Neuronal stem cell (in vitro differentiated cells): ENCODE data around the gene CST6.

ENCODE experiments used
- DNase-seq: peaks from one replicate; pipeline ENCODE4 v3.0.0-alpha.2; 2013; ENCODE audit warnings: low spot score
- H2AFZ ChIP-seq: one replicate; pipeline ENCODE4 v1.6.1; 2013; ENCODE audit warnings: mild to moderate bottlenecking, low read length, inconsistent platforms
- H2AK5ac ChIP-seq: 2 replicates; pipeline ENCODE4 v1.6.1; 2013; ENCODE audit warnings: low read depth, mild to moderate bottlenecking, inconsistent platforms, low read length, moderate library complexity, mixed read lengths
- H2BK120ac ChIP-seq: 2 replicates; pipeline ENCODE4 v1.6.1; 2013; ENCODE audit warnings: low read depth, mild to moderate bottlenecking, inconsistent platforms, low read length, moderate library complexity, mixed read lengths
- H2BK12ac ChIP-seq: one replicate; pipeline ENCODE4 v1.6.1; 2013; ENCODE audit warnings: low read length, inconsistent platforms
- H2BK15ac ChIP-seq: 2 replicates; pipeline ENCODE4 v1.6.1; 2013; ENCODE audit warnings: mild to moderate bottlenecking, low read length, inconsistent platforms, mixed read lengths
- H2BK5ac ChIP-seq: one replicate; pipeline ENCODE4 v1.6.1; 2013; ENCODE audit warnings: inconsistent platforms, mild to moderate bottlenecking, low read length, moderate library complexity
- H3K14ac ChIP-seq: one replicate; pipeline ENCODE4 v1.6.1; 2013; ENCODE audit warnings: low read length, inconsistent platforms
- H3K18ac ChIP-seq: 2 replicates; pipeline ENCODE4 v1.6.1; 2013; ENCODE audit warnings: low read length, inconsistent platforms
- H3K23ac ChIP-seq: 2 replicates; pipeline ENCODE4 v1.6.1; 2013; ENCODE audit warnings: low read depth, mild to moderate bottlenecking, mixed read lengths, low read length, inconsistent platforms; ENCODE audit not compliant: poor library complexity
- H3K27ac ChIP-seq: replicated peaks from 3 replicates; pipeline ENCODE4 v1.5.1; 2013; ENCODE audit warnings: low read length, inconsistent platforms
- H3K27me3 ChIP-seq, 3 experiments: 2 replicates each; pipeline ENCODE4 v1.6.1; 2013; ENCODE audit warnings: low read length in 3 of 3, mild to moderate bottlenecking in 2 of 3, inconsistent platforms in 1 of 3, low read depth in 1 of 3, mixed read lengths in 1 of 3, moderate library complexity in 1 of 3; ENCODE audit not compliant: control insufficient read depth in 3 of 3, insufficient read depth in 3 of 3
- H3K36me3 ChIP-seq, 2 donors: replicated peaks in 1 of 2; 2 replicates each; pipeline ENCODE4 v1.6.1; 2013; ENCODE audit warnings: low read length in 2 of 2; ENCODE audit not compliant: control insufficient read depth in 2 of 2, insufficient read depth in 2 of 2
- H3K4ac ChIP-seq: 2 replicates; pipeline ENCODE4 v1.6.1; 2013; ENCODE audit warnings: inconsistent platforms, mild to moderate bottlenecking, low read length, moderate library complexity
- H3K4me1 ChIP-seq, 2 donors: 1 replicate in 1 of 2; 2 replicates in 1 of 2; pipeline ENCODE4 v1.6.1; 2013; ENCODE audit warnings: low read length in 2 of 2, low read depth in 1 of 2; ENCODE audit not compliant: control insufficient read depth in 2 of 2, insufficient read depth in 1 of 2
- H3K4me2 ChIP-seq: one replicate; pipeline ENCODE4 v1.6.1; 2013; ENCODE audit warnings: mild to moderate bottlenecking, low read length, inconsistent platforms; ENCODE audit not compliant: insufficient read depth, poor library complexity, severe bottlenecking
- H3K4me3 ChIP-seq, 2 donors: 2 replicates each; pipeline ENCODE4 v1.5.1; 2013; ENCODE audit warnings: low read length in 2 of 2, mild to moderate bottlenecking in 2 of 2, inconsistent platforms in 1 of 2, moderate library complexity in 1 of 2
- H3K79me1 ChIP-seq: one replicate; pipeline ENCODE4 v1.6.1; 2013; ENCODE audit warnings: low read depth, mild to moderate bottlenecking, inconsistent platforms, low read length, moderate library complexity
- H3K9ac ChIP-seq: one replicate; pipeline ENCODE4 v1.6.1; 2013; ENCODE audit warnings: mild to moderate bottlenecking, low read depth, low read length, inconsistent platforms; ENCODE audit not compliant: poor library complexity
- H3K9me3 ChIP-seq, 2 donors: replicated peaks in 1 of 2; 2 replicates each; pipeline versions ENCODE3 to v1.6.1; 2013; ENCODE audit warnings: low read length in 2 of 2, mild to moderate bottlenecking in 2 of 2, inconsistent platforms in 1 of 2, low read depth in 1 of 2, mixed read lengths in 1 of 2, moderate library complexity in 1 of 2; ENCODE audit not compliant: control insufficient read depth in 2 of 2, insufficient read depth in 1 of 2
- H4K8ac ChIP-seq: one replicate; pipeline ENCODE4 v1.6.1; 2013; ENCODE audit warnings: low read depth, mild to moderate bottlenecking, inconsistent platforms, low read length, moderate library complexity
- H4K91ac ChIP-seq: one replicate; pipeline ENCODE4 v1.6.1; 2013; ENCODE audit warnings: low read length, low read depth, mild to moderate bottlenecking, inconsistent platforms; ENCODE audit not compliant: poor library complexity
- WGBS, 2 donors: extraction: QIAGEN DNeasy Blood & Tissue Kit; methylation state at CpG; one replicate each; pipeline ENCODE4 v1.1.7; 2013; ENCODE audit warnings: missing lambda C conversion rate in 2 of 2, mixed read lengths in 1 of 2; ENCODE audit not compliant: insufficient read length in 2 of 2, insufficient replicate concordance in 1 of 2; ENCODE audit errors: extremely low coverage in 2 of 2; 5-methylcytosine and 5-hydroxymethylcytosine counted together

The CST6 gene

DNA sequence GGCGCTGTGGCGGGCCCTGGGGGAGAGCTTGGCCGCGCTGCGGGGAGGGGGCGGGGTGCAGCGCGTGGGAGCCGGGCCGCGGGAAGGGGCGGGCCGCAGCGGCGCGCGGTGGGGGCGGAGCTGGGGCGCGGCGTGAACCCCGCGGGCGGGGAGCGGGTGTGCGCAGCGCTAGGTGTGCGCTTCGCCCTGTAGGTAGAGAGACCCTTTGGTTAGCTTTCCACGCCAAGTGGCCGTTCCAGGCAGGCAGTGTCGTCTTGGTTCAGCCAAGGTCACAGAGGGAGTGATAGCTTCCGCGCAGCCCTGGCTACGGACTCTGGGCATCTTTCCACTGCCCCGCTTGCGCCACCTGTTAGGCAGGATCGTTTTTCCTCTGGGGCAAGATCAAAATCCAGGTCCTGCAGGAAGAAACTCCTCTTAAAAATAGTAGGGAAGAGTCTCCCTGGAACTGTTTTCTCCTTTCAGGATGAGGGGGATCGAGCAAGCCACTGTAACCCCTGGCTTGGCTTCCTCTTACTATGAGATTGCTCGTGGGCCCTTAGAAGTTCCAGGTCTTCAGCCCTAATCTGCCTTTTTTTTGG is 9.1 kb upstream of the CST6 start:
- Histone ChIP-seq H3K9ac (peak overlapping the region; percentile 97), H3K27ac (peak overlapping the region; percentile 94), H2AFZ (peak overlapping the region; percentile 86), H3K18ac (peak overlapping the region; percentile 95), H3K79me1 (peaks cover 9% of the 10 kb centered on the region), H3K14ac (no peak overlapping the region), H2BK120ac (no peak overlapping the region), H3K36me3 (peaks cover 39 to 56% of the 10 kb centered on the region in 2 donors), H3K4me2 (peak overlapping the region; percentile 82), H4K8ac (no peak overlapping the region), H2AK5ac (peak overlapping the region; percentile 36), H3K4ac (no peak overlapping the region), H2BK15ac (no peak overlapping the region), H3K23ac (peak overlapping the region; percentile 8), H3K4me1 (peaks cover 6 to 10% of the 10 kb centered on the region in 2 donors), H3K4me3 (peak overlapping the region; percentile 76 to 100), H3K27me3 (no peaks in the 10 kb centered on the region), H3K9me3 (peaks cover 0 to 2% of the 10 kb centered on the region in 2 donors), H2BK5ac (peak overlapping the region; percentile 88), H2BK12ac (no peak overlapping the region), H4K91ac (no peak overlapping the region)
- DNase-seq = no peak
- WGBS, 2 donors = no CpG with 5 or more reads among the region's 40 CpGs

DNA sequence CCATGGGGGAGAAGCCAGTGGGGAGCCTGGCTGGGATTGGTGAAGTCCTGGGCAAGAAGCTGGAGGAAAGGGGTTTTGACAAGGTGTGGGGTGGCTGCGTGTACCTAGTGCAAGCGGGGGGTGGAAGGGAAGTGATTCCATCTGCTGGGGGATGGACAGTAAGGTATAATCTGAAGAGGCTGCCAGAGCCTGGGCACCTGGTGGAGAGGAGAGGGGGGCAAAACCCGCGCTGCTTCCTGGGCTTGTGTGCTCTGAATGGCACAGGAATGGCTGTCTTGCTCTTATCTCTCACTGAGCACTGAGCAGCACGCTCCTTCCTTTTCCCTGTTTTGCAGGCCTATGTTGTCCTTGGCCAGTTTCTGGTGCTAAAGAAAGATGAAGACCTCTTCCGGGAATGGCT is 8.5 kb upstream of the CST6 start:
- H3K4me2 ChIP-seq = peak overlapping the region; percentile 82
- peaks cover 33 to 51% of the 10 kb centered on the region in 2 donors for H3K36me3 ChIP-seq
- no peak overlapping the region for H2BK15ac ChIP-seq
- H3K27me3 ChIP-seq = no peaks in the 10 kb centered on the region
- no peak overlapping the region for H4K8ac ChIP-seq
- H3K27ac ChIP-seq = no peak overlapping the region
- no peak overlapping the region for H2BK120ac ChIP-seq
- no peak overlapping the region for H3K4ac ChIP-seq
- no peak overlapping the region for H3K23ac ChIP-seq
- H2BK12ac ChIP-seq = no peak overlapping the region
- H3K18ac ChIP-seq = no peak overlapping the region
- peaks cover 0 to 2% of the 10 kb centered on the region in 2 donors for H3K9me3 ChIP-seq
- H2AK5ac ChIP-seq = peak overlapping the region; percentile 36
- H3K14ac ChIP-seq = no peak overlapping the region
- no peak overlapping the region for H2BK5ac ChIP-seq
- peak overlapping the region; percentile 50 for H3K9ac ChIP-seq
- H4K91ac ChIP-seq = no peak overlapping the region
- peak overlapping the region; percentile 76 to 100 for H3K4me3 ChIP-seq
- no CpG with 5 or more reads among the region's 6 CpGs for WGBS, 2 donors
- H3K79me1 ChIP-seq = peaks cover 9% of the 10 kb centered on the region
- no peak overlapping the region for H2AFZ ChIP-seq
- peaks cover 6 to 10% of the 10 kb centered on the region in 2 donors for H3K4me1 ChIP-seq
- no peak for DNase-seq

DNA sequence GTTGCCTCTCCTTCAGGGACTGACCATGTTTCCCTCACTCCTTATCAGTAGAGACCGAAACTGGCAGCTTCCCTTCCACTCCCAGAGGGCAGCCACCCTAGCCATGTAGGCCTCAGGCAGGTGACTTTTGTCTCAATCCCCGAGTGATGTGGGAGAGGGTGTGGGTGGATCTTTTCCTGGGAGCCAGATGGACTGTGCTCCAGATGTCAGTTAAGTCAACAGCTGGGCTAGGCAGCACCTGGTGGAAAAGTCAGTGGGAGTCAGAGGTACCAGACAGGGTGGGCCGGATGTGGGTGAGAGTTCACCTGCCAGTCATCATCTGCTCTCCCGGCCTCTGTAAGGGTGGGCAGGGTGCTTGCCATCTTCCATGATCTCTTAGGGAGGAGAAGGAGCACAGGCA is 7.6 kb upstream of the CST6 start:
- WGBS, 2 donors = no CpG with 5 or more reads among the region's 4 CpGs
- no peak for DNase-seq

DNA sequence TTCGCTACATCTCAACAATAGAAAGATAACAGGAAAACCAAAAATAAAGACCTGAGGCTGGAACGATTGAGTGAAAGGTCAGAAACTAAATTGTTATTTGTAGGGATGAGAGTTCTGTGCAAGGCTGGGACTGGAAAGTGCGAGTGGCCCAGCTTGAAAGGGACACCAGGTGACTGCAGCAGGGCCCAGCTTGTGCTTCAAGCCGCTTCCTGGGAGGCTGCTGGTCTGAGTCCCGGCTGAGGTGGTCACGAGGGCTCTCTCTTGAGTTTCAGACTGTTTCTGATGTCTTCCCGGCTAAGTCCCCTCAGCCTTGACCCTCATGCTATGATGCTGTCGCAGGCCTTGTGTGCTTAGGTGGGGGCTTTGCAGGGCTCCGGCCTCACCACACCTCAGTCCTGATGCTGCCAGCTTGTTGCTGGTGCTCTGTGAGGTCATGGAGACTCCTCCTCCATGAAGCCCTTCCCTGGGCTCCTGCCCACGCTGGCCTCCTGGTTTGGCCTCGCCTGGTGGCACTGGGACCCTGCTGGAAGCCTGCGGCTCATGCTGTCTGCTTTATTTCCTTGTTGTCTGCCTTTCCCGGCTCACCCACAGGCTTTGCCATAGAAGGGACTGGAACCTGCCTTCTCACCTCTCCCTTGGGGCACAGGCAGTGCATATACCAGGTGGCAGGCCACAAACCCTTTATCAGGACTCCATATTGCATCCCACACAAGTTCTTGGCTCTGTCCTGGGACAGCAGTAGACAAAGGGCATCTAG is 5.5 kb upstream of the CST6 start:
- H2AFZ ChIP-seq = no peak overlapping the region
- H4K8ac ChIP-seq = no peak overlapping the region
- DNase-seq = no peak
- H3K4me3 ChIP-seq = peak overlapping the region in 1 of 2 donors; percentile 8
- no CpG with 5 or more reads among the region's 13 CpGs for WGBS, 2 donors
- H3K9me3 ChIP-seq = no peaks in the 10 kb centered on the region
- no peak overlapping the region for H3K18ac ChIP-seq
- no peak overlapping the region for H3K4ac ChIP-seq
- no peak overlapping the region for H2AK5ac ChIP-seq
- no peak overlapping the region for H4K91ac ChIP-seq
- H3K14ac ChIP-seq = no peak overlapping the region
- peaks cover 0 to 16% (median 2%) of the 10 kb centered on the region in 3 experiments for H3K27me3 ChIP-seq
- H2BK120ac ChIP-seq = no peak overlapping the region
- peaks cover 19 to 28% of the 10 kb centered on the region in 2 donors for H3K36me3 ChIP-seq
- no peak overlapping the region for H3K27ac ChIP-seq
- H3K79me1 ChIP-seq = peaks cover 5% of the 10 kb centered on the region
- no peak overlapping the region for H2BK5ac ChIP-seq
- no peak overlapping the region for H3K4me2 ChIP-seq
- peaks cover 8 to 10% of the 10 kb centered on the region in 2 donors for H3K4me1 ChIP-seq
- H2BK15ac ChIP-seq = no peak overlapping the region
- H3K23ac ChIP-seq = no peak overlapping the region
- no peak overlapping the region for H3K9ac ChIP-seq
- no peak overlapping the region for H2BK12ac ChIP-seq

More for the DNA sequence above, 7.6 kb upstream of the CST6 start:
- Histone ChIP-seq H3K27me3 (no peaks in the 10 kb centered on the region), H3K4me1 (peaks cover 8 to 10% of the 10 kb centered on the region in 2 donors), H3K18ac (no peak overlapping the region), H4K8ac (no peak overlapping the region), H3K4ac (no peak overlapping the region), H4K91ac (no peak overlapping the region), H2BK15ac (no peak overlapping the region), H3K9me3 (peaks cover 0 to 2% of the 10 kb centered on the region in 2 donors), H3K79me1 (peaks cover 9% of the 10 kb centered on the region), H2BK5ac (no peak overlapping the region), H3K36me3 (peaks cover 28 to 42% of the 10 kb centered on the region in 2 donors), H3K27ac (no peak overlapping the region), H3K4me3 (peak overlapping the region in 1 of 2 donors; percentile 11), H2BK12ac (no peak overlapping the region), H2AK5ac (no peak overlapping the region), H2AFZ (no peak overlapping the region), H3K14ac (no peak overlapping the region), H3K4me2 (no peak overlapping the region), H2BK120ac (no peak overlapping the region), H3K23ac (no peak overlapping the region), H3K9ac (no peak overlapping the region)
